ENCODE data around the gene LEMD2.

- no peak for TF ChIP-seq POLR2A (IDR thresholded peaks at IDR 0.05; ENCODE audit: low read length)
- TF ChIP-seq GATA1 (IDR thresholded peaks at IDR 0.05; ENCODE audit: low read depth, low read length) = no peak
Measured at GRCh38 chr6:33787346-33787953, 1.5 kb downstream of the LEMD2 start.

Data from erythroblast (primary cell).